HepG2 (cell line): ENCODE data around the gene ACSM6. TPM values are rescaled to one million over a fixed set of nuclear protein-coding genes. Genes with fewer than 3 reads are reported as not detected.

Experiments
- HBP1 ChIP-seq: IDR thresholded peaks from 2 replicates; pipeline ENCODE4 v1.6.1; 2016; ENCODE audit warnings: low read depth, control low read depth
- IRF2 ChIP-seq: IDR thresholded peaks from 2 replicates; pipeline ENCODE4 v1.6.1; 2018; ENCODE audit warnings: missing genetic modification reagents, missing compliant biosample characterization
- PRPF4 ChIP-seq: fragments of 200-400 bp; formaldehyde crosslinking; IDR thresholded peaks from 2 replicates; pipeline ENCODE4 v1.6.1; 2016; ENCODE audit warnings: low read length, low read depth; ENCODE audit not compliant: poor library complexity, severe bottlenecking
- RXRB ChIP-seq: IDR thresholded peaks from 2 replicates; pipeline ENCODE4 v1.6.1; 2016; ENCODE audit warnings: borderline replicate concordance, missing genetic modification reagents, missing compliant biosample characterization
- TEAD2 ChIP-seq: sonication (generic); formaldehyde crosslinking; IDR thresholded peaks from 2 replicates; pipeline ENCODE4 v1.9.0; 2021; ENCODE audit warnings: missing genetic modification reagents
- TEAD3 ChIP-seq: optimal IDR thresholded peaks from 2 replicates; pipeline ENCODE3; 2016; ENCODE audit warnings: borderline replicate concordance
- ZBTB37 ChIP-seq: sonication (generic); formaldehyde crosslinking; IDR thresholded peaks from 2 replicates; pipeline ENCODE4 v1.4.0; 2020; ENCODE audit warnings: mild to moderate bottlenecking, missing genetic modification reagents
- ZNF720 ChIP-seq: sonication (generic); formaldehyde crosslinking; IDR thresholded peaks from 2 replicates; pipeline ENCODE4 v1.4.0; 2020; ENCODE audit warnings: missing genetic modification reagents
- polyA plus RNA-seq, 8 experiments: library from polyadenylated mRNA; depleted of rRNA in 3 of 8; stranded (reverse) in 7 of 8; unstranded in 1 of 8; fragments of >200 nt; fragmentation: Illumina TruSeq in 4 of 8; extraction: Trizol in 4 of 8; gene quantifications; 2 replicates each; pipeline versions ENCODE4 v1.2.1 to v1.2.3, GENCODE V29; 2011 to 2016; ENCODE audit warnings: low read depth in 4 of 8, missing spikeins in 1 of 8, mixed read lengths in 1 of 8; ENCODE audit not compliant: insufficient read depth in 1 of 8
- total RNA-seq, 5 experiments: library from RNA; depleted of rRNA; stranded (reverse); fragments of >200 nt; fragmentation: Illumina TruSeq; extraction: Trizol; gene quantifications; 2 replicates each; pipeline ENCODE4 v1.2.3, GENCODE V29; 2016; ENCODE audit warnings: low read depth in 1 of 5
- TF ChIP-seq, protein P1 (sequence below): sonication (generic); formaldehyde crosslinking; IDR thresholded peaks from 2 replicates; pipeline ENCODE4 v1.8.1; 2022; ENCODE audit warnings: low read depth, mild to moderate bottlenecking, missing genetic modification reagents

The ACSM6 gene
- total and polyA plus RNA-seq, 2 of the 13 experiments (the other 11 are each of a cell fraction or from before 2014, with no cell fraction given): not detected

GRCh38 chr10:95268438-95268837 is 74.4 kb downstream of the ACSM6 start (continued):
- TF ChIP-seq, protein P1, sequence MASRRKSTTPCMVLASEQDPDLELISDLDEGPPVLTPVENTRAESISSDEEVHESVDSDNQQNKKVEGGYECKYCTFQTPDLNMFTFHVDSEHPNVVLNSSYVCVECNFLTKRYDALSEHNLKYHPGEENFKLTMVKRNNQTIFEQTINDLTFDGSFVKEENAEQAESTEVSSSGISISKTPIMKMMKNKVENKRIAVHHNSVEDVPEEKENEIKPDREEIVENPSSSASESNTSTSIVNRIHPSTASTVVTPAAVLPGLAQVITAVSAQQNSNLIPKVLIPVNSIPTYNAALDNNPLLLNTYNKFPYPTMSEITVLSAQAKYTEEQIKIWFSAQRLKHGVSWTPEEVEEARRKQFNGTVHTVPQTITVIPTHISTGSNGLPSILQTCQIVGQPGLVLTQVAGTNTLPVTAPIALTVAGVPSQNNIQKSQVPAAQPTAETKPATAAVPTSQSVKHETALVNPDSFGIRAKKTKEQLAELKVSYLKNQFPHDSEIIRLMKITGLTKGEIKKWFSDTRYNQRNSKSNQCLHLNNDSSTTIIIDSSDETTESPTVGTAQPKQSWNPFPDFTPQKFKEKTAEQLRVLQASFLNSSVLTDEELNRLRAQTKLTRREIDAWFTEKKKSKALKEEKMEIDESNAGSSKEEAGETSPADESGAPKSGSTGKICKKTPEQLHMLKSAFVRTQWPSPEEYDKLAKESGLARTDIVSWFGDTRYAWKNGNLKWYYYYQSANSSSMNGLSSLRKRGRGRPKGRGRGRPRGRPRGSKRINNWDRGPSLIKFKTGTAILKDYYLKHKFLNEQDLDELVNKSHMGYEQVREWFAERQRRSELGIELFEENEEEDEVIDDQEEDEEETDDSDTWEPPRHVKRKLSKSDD: no peak
- TF ChIP-seq IRF2 (CRISPR knock-in tag) (no peak), RXRB (CRISPR knock-in tag) (no peak), PRPF4 (no peak), TEAD3 (CRISPR knock-in tag) (no peak), TEAD2 (CRISPR knock-in tag) (no peak), ZNF720 (CRISPR knock-in tag) (no peak), HBP1 (no peak), ZBTB37 (CRISPR knock-in tag) (no peak)
